ENCODE results near the gene TCP11L1. TPM values are rescaled to one million over a fixed set of nuclear protein-coding genes. Genes with fewer than 3 reads are reported as not detected.

The TCP11L1 gene
- total and polyA plus RNA-seq, 2 of the 8 experiments (the other 6 are each of a cell fraction or from before 2014, with no cell fraction given): 10.9 to 23.1 TPM

DNA sequence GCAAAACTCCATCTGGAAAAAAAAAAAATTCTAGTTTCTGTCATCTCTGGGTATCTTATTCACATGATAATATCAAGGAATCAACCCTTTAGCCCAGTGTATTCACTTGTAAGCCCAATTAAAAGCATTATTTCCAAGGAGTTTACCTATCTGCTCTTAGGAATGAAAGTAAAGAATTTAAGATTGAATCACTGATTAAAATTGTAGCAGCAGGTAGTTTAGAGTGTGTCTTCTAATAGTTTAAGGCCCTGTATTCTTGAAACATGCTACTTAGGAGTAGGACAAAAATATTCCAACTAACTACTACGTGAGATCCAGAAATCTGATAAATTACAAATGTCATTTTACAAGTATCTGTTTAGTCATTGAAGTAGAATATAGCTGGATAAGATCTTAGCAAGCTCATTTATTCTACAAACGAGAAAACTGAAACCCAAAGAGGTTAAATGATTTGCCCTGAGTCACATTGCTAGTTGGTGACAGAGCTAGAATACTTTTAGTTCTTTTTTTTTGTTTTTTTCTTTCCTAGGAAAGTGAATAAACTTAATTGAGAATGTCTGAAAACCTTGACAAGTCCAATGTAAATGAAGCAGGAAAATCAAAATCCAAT is 4.0 kb downstream of the TCP11L1 start (continued):
- TF ChIP-seq JUN (IDR thresholded peaks at IDR 0.05; ENCODE audit: low read depth, low read length): no peak
- TF ChIP-seq SIN3A (conservative IDR thresholded peaks at IDR 0.05 in 1 of 2, IDR thresholded peaks at IDR 0.05 in 1 of 2; ENCODE audit: low read depth in 1 of 2, low read length in 2 of 2): no peak
- TF ChIP-seq POU5F1 (IDR thresholded peaks at IDR 0.05; ENCODE audit: low read depth, low read length): no peak
